A549 (cell line): ENCODE measurements around the gene CGB7. TPM values are rescaled to one million over a fixed set of nuclear protein-coding genes. Genes with fewer than 3 reads are reported as not detected.

Experiments used
- ATAC-seq, 2 experiments: fragments of 200-7000 bp in 1 of 2; fragments of >200 bp in 1 of 2; cut with Nextera tagmentation in 1 of 2; cut with Tn5 transposase in 1 of 2; 3 replicates each; pipeline versions ENCODE4 v1.8.0 to v1.9.1; 2018 to 2020; ENCODE audit warnings: mild to moderate bottlenecking in 1 of 2, moderate library complexity in 1 of 2
- CTCF ChIA-PET: fragments of 300-600 bp; sonication (Branson Sonifier 250); formaldehyde crosslinking; extraction: SDS; loops from one replicate; lab custom pipeline; 2021; ENCODE audit warnings: antibody characterized with exemption, inconsistent platforms; lab: Yijun Ruan, JAX
- POLR2A ChIA-PET: fragments of 350-600 bp; formaldehyde crosslinking; extraction: SDS; loops from one replicate; lab custom pipeline; 2021; ENCODE audit warnings: antibody characterized with exemption, inconsistent platforms; lab: Yijun Ruan, JAX
- DNase-seq, 2 experiments: peaks; one replicate each; pipeline versions ENCODE4 v3.0.0 to v3.0.0-alpha.2; 2011 to 2016; ENCODE audit warnings: low read depth in 1 of 2, low spot score in 1 of 2
- FAIRE-seq: peaks from 2 replicates; lab custom pipeline; 2011; peaks lifted over from hg19 to GRCh38; lab: Jason Lieb, UNC
- H3K27ac ChIP-seq, 2 experiments: fragments of >200 bp; sonication (Bioruptor Twin); formaldehyde crosslinking; 3 replicates each; pipeline ENCODE4 v1.5.1; 2016 to 2017
- H3K4me1 ChIP-seq: fragments of >200 bp; sonication (Bioruptor Twin); formaldehyde crosslinking; 3 replicates; pipeline ENCODE4 v1.6.1; 2016
- H3K4me2 ChIP-seq: fragments of >200 bp; sonication (Bioruptor Twin); formaldehyde crosslinking; 3 replicates; pipeline ENCODE4 v1.6.1; 2016
- H3K4me3 ChIP-seq: fragments of >200 bp; sonication (Bioruptor Twin); formaldehyde crosslinking; 3 replicates; pipeline ENCODE4 v1.5.1; 2016
- H3K9me3 ChIP-seq: fragments of >200 bp; sonication (Bioruptor Twin); formaldehyde crosslinking; 3 replicates; pipeline ENCODE4 v1.6.1; 2016
- CTCF ChIP-seq: fragments of >200 bp; sonication (Bioruptor Twin); formaldehyde crosslinking; IDR thresholded peaks from 3 replicates; pipeline ENCODE4 v1.5.1; 2016
- EHF ChIP-seq: fragments of 250-450 bp; sonication (Bioruptor Pico); IDR thresholded peaks from 2 replicates; pipeline ENCODE4 v1.5.0; 2020; ENCODE audit warnings: mild to moderate bottlenecking
- FOSL2 ChIP-seq, 2 experiments: fragments of 450-650 bp in 1 of 2; fragments of >200 bp in 1 of 2; sonication (Bioruptor Twin) in 1 of 2; formaldehyde crosslinking; IDR thresholded peaks; 2 replicates each; pipeline versions ENCODE4 v1.5.0 to v1.6.1; 2016 to 2020; ENCODE audit warnings: mild to moderate bottlenecking in 1 of 2, moderate library complexity in 1 of 2
- HMGXB4 ChIP-seq: fragments of 250-450 bp; sonication (Bioruptor Pico); IDR thresholded peaks from 2 replicates; pipeline ENCODE4 v1.5.0; 2021; ENCODE audit warnings: mild to moderate bottlenecking, moderate library complexity, borderline replicate concordance
- NPAS2 ChIP-seq: fragments of 250-450 bp; sonication (Bioruptor Pico); IDR thresholded peaks from 2 replicates; pipeline ENCODE4 v1.8.0; 2022; ENCODE audit warnings: mild to moderate bottlenecking, moderate library complexity, borderline replicate concordance
- RCOR1 ChIP-seq: fragments of 150-350 bp; IDR thresholded peaks from 2 replicates; pipeline ENCODE4 v1.6.1; 2014; ENCODE audit warnings: antibody characterized with exemption, low read length, low read depth
- ZFP36 ChIP-seq: fragments of 450-650 bp; IDR thresholded peaks from 2 replicates; pipeline ENCODE4 v1.6.1; 2014; ENCODE audit warnings: borderline replicate concordance; ENCODE audit not compliant: partially characterized antibody
- ZSCAN20 ChIP-seq: fragments of 250-450 bp; sonication (Bioruptor Pico); IDR thresholded peaks from 2 replicates; pipeline ENCODE4 v1.8.0; 2022; ENCODE audit warnings: mild to moderate bottlenecking, moderate library complexity
- WGBS: methylation state at CpG from one replicate; pipeline ENCODE4 v1.1.6; 2017; ENCODE audit errors: missing lambda C conversion rate; 5-methylcytosine and 5-hydroxymethylcytosine counted together
- polyA plus RNA-seq, 4 experiments: library from polyadenylated mRNA; depleted of rRNA in 3 of 4; stranded (reverse); fragments of >200 nt; fragmentation: RNase III in 1 of 4; extraction: RNeasy Plus Mini Kit Qiagen cat#74134 plus additional on column Dnase treatment in 1 of 4; gene quantifications; 2 replicates in 3 of 4; 3 replicates in 1 of 4; pipeline ENCODE4 v1.2.3, GENCODE V29; 2011 to 2017
- TF ChIP-seq, protein P1 (sequence below): fragments of >200 bp; sonication (Bioruptor Twin); formaldehyde crosslinking; IDR thresholded peaks from 2 replicates; pipeline ENCODE4 v1.6.1; 2016
- TF ChIP-seq, protein P2 (sequence below): IDR thresholded peaks from 2 replicates; pipeline ENCODE4 v1.6.1; 2012
- TF ChIP-seq, protein P3 (sequence below): fragments of 150-350 bp; IDR thresholded peaks from 2 replicates; pipeline ENCODE4 v1.6.1; 2014; ENCODE audit warnings: low read depth, mild to moderate bottlenecking, low read length
- TF ChIP-seq, protein P4 (sequence below): IDR thresholded peaks from 2 replicates; pipeline ENCODE4 v1.6.1; 2012; ENCODE audit warnings: low read depth, borderline replicate concordance

The CGB7 gene
- polyA plus RNA-seq, 2 of the 4 experiments (the other 2 are of a cell fraction) = 0.56 to 0.79 TPM

DNA sequence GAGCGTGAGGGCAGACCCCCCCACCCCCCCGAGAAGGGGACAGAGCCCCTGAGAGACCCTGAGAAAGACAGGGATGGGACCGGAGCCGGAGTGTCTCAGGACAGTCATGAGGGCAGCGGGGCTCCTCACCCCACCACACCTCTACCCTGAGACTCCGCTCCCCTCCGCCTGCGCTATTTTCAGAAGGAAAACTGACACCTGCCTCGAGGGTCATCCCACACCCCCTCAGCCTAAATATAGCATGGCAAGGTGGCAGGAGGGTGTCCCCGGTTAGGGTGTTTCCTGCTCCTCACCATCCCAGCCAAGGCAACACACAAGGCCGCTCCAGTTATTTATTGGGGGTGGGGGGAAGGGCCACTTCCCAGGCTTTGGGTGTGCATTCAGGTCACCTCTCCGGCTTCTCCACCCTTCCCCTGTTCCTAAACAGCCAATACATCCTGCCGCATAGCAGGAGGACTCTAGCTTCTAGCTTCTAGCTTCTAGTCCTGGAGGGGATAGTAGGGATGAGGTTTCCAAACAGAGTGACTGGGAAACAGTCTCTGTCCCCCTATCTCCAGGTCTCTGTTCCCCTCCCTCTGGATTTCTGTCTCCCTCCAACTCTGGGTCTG is 8.5 kb upstream of the CGB7 start:
- Histone ChIP-seq H3K9me3 (no peaks in the 10 kb centered on the region), H3K4me2 (no peak overlapping the region), H3K4me1 (peaks cover 18% of the 10 kb centered on the region), H3K4me3 (no peak overlapping the region), H3K27ac (no peak overlapping the region)
- FAIRE-seq = no peak
- 69% methylated on average over 13 of the region's 13 CpGs for WGBS
- CTCF ChIA-PET = interaction anchor here (0.6 to 2.3 kb wide), 10 partner anchors 8 to 348 kb away, joined by 3 to 11 read pairs (median 6); partner anchors contain the start of genes GYS1 and RUVBL2
- TF ChIP-seq, protein P1, sequence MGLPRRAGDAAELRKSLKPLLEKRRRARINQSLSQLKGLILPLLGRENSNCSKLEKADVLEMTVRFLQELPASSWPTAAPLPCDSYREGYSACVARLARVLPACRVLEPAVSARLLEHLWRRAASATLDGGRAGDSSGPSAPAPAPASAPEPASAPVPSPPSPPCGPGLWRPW = no peak
- DNase-seq = no peak
- peak; percentile 26 to 33; a peak in 5 of 6 replicates for ATAC-seq
- POLR2A ChIA-PET = interaction anchor here (1.1 to 1.3 kb wide), 2 partner anchors 10 to 194 kb away, joined by 3 to 4 read pairs; partner anchors contain the start of gene PPP1R15A

GRCh38 chr19:49064768-49065611 is 7.4 kb upstream of the CGB7 start, which contains the start of gene NTF4:
Gene NTF4, minus strand, starts transcription at chr19:49064818. Its CDS starts 2,821 bp downstream, at chr19:49061997.
- CTCF ChIA-PET = interaction anchor here (0.7 to 2.3 kb wide), 10 partner anchors 9 to 90 kb away, joined by 3 to 11 read pairs (median 6); partner anchors contain the start of genes GYS1 and RUVBL2
- DNase-seq (peak in 1 of 2 experiments; percentile 61), ATAC-seq (peak; percentile 66 to 79), FAIRE-seq (no peak)
- H3K4me1 ChIP-seq = peaks cover 18% of the 10 kb centered on the region
- peak; percentile 11; the same call in 2 of the 3 replicates for TF ChIP-seq CTCF
- TF ChIP-seq, protein P2, sequence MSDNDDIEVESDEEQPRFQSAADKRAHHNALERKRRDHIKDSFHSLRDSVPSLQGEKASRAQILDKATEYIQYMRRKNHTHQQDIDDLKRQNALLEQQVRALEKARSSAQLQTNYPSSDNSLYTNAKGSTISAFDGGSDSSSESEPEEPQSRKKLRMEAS = no peak
- no peaks in the 10 kb centered on the region for H3K9me3 ChIP-seq
- H3K4me2 ChIP-seq = peak within 1 kb of the TSS; percentile 89
- peak within 1 kb of the TSS; percentile 45 for H3K4me3 ChIP-seq
- H3K27ac ChIP-seq = peak within 1 kb of the TSS; percentile 56 to 82
- 15% methylated on average over 38 of the region's 53 CpGs for WGBS
- POLR2A ChIA-PET = interaction anchor here (1.1 to 1.3 kb wide), 2 partner anchors 9 to 193 kb away, joined by 3 to 4 read pairs; partner anchors contain the start of gene PPP1R15A

DNA sequence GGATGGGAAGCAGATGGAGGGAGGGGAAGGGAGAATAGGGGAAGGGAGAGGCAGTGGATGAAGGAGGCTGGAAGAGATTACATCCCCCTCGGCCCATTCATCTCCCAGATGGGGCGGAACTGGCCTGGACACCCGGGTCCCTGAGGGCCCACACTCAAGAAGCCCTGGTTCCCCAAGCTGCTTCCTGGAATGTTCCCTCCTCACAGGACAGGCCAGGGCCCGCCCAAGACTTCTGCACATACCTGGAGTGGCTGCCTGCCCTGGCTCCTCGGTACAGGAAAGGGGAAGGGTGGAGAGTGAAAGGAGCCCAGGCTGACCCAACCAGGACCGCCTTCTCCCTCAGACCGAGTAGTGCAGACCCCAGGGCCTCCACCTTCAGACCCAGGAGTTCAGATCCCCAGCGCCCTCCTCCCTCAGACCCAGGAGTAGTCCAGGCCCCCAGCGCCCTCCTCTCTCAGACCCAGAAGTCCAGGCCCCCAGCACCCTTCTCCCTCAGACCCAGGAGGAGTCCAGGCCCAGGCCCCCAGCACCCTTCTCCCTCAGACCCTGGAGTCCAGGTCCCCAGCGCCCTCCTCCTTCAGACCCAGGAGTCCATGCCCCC is 6.6 kb upstream of the CGB7 start:
- peak overlapping the region; percentile 56 to 82 for H3K27ac ChIP-seq

More for the DNA sequence above, 6.6 kb upstream of the CGB7 start:
- Histone ChIP-seq H3K4me2 (peak overlapping the region; percentile 89), H3K4me1 (peaks cover 18% of the 10 kb centered on the region), H3K4me3 (peak overlapping the region; percentile 45), H3K9me3 (no peaks in the 10 kb centered on the region)
- POLR2A ChIA-PET = no interaction called here
- CTCF ChIA-PET = interaction anchor here (0.6 to 2.4 kb wide), 9 partner anchors 8 to 111 kb away, joined by 3 to 9 read pairs (median 5); no protein-coding TSS in a partner anchor
- no peak for DNase-seq
- peak; percentile 30 to 53; a peak in 4 of 6 replicates for ATAC-seq
- WGBS = 59% methylated on average over 10 of the region's 10 CpGs
- TF ChIP-seq, protein P3, sequence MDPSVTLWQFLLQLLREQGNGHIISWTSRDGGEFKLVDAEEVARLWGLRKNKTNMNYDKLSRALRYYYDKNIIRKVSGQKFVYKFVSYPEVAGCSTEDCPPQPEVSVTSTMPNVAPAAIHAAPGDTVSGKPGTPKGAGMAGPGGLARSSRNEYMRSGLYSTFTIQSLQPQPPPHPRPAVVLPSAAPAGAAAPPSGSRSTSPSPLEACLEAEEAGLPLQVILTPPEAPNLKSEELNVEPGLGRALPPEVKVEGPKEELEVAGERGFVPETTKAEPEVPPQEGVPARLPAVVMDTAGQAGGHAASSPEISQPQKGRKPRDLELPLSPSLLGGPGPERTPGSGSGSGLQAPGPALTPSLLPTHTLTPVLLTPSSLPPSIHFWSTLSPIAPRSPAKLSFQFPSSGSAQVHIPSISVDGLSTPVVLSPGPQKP = no peak
- TF ChIP-seq FOSL2 (IDR thresholded peaks at IDR 0.05) = no peak
- TF ChIP-seq FOSL2 (CRISPR knock-in tag; IDR thresholded peaks at IDR 0.05) = no peak
- TF ChIP-seq RCOR1 = no peak
- no peak for TF ChIP-seq EHF (CRISPR knock-in tag)
- TF ChIP-seq ZFP36 = no peak
- TF ChIP-seq, protein P4, sequence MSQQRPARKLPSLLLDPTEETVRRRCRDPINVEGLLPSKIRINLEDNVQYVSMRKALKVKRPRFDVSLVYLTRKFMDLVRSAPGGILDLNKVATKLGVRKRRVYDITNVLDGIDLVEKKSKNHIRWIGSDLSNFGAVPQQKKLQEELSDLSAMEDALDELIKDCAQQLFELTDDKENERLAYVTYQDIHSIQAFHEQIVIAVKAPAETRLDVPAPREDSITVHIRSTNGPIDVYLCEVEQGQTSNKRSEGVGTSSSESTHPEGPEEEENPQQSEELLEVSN = no peak
- no peak for TF ChIP-seq NPAS2 (CRISPR knock-in tag)
- TF ChIP-seq ZSCAN20 (CRISPR knock-in tag) = no peak
- no peak for TF ChIP-seq HMGXB4
- no peak for FAIRE-seq
